Osteoblast (primary cell): Measurements from ENCODE around the gene COA8. TPM values are rescaled to one million over a fixed set of nuclear protein-coding genes. Genes with fewer than 3 reads are reported as not detected.
"Not testable (repeated sequence)": the region's sequence is repeated elsewhere in the genome, so short reads cannot be mapped to it uniquely, and the experiment has no call there.

Source experiments
- DNase-seq: peaks from one replicate; pipeline ENCODE4 v3.0.0; 2011; ENCODE audit warnings: low spot score, mixed read lengths; ENCODE audit not compliant: insufficient read length; ENCODE audit errors: missing footprints
- H2AFZ ChIP-seq: 2 replicates; pipeline ENCODE4 v1.6.0; 2011; ENCODE audit warnings: mild to moderate bottlenecking, low read length
- H3K27ac ChIP-seq: 2 replicates; pipeline ENCODE4 v1.5.1; 2011; ENCODE audit warnings: mild to moderate bottlenecking, low read depth, low read length, moderate library complexity
- H3K27me3 ChIP-seq: 2 replicates; pipeline ENCODE4 v1.6.0; 2012; ENCODE audit warnings: mild to moderate bottlenecking, control low read depth, inconsistent platforms, low read length, moderate library complexity; ENCODE audit not compliant: insufficient read depth
- H3K36me3 ChIP-seq: 2 replicates; pipeline ENCODE4 v1.5.1; 2011; ENCODE audit warnings: mild to moderate bottlenecking, low read length, control low read depth, moderate library complexity; ENCODE audit not compliant: insufficient read depth
- H3K4me1 ChIP-seq: 2 replicates; pipeline ENCODE4 v1.5.1; 2011; ENCODE audit warnings: mild to moderate bottlenecking, low read length, control low read depth, moderate library complexity; ENCODE audit not compliant: insufficient read depth
- H3K4me2 ChIP-seq: 2 replicates; pipeline ENCODE4 v1.6.0; 2011; ENCODE audit warnings: mild to moderate bottlenecking, low read length; ENCODE audit not compliant: insufficient read depth
- H3K4me3 ChIP-seq: fragments of 200-600 bp; sonication (generic); 3 replicates; pipeline ENCODE4 v1.5.1; 2012; ENCODE audit warnings: mild to moderate bottlenecking, low read length, inconsistent platforms; ENCODE audit not compliant: insufficient read depth
- H3K79me2 ChIP-seq: 2 replicates; pipeline ENCODE4 v1.6.0; 2012; ENCODE audit warnings: mild to moderate bottlenecking, low read length, control low read depth, inconsistent platforms; ENCODE audit not compliant: insufficient read depth
- H3K9me3 ChIP-seq: 2 replicates; pipeline ENCODE4 v1.5.1; 2011; ENCODE audit warnings: low read depth, low read length, control low read depth
- H4K20me1 ChIP-seq: 2 replicates; pipeline ENCODE4 v1.6.0; 2012; ENCODE audit warnings: mild to moderate bottlenecking, low read length, control low read depth; ENCODE audit not compliant: insufficient read depth
- total RNA-seq: library from RNA; depleted of rRNA; stranded (reverse); fragments of >200 nt; gene quantifications from 2 replicates; pipeline ENCODE4 v1.2.3, GENCODE V29; 2012
- TF ChIP-seq, protein P1 (sequence below): IDR thresholded peaks from 2 replicates; pipeline ENCODE4 v1.5.1; 2011; ENCODE audit warnings: mild to moderate bottlenecking, low read depth, low read length, moderate library complexity; ENCODE audit errors: extremely low read depth

The COA8 gene
- total RNA-seq, 1 donor, result 24.6 TPM

DNA sequence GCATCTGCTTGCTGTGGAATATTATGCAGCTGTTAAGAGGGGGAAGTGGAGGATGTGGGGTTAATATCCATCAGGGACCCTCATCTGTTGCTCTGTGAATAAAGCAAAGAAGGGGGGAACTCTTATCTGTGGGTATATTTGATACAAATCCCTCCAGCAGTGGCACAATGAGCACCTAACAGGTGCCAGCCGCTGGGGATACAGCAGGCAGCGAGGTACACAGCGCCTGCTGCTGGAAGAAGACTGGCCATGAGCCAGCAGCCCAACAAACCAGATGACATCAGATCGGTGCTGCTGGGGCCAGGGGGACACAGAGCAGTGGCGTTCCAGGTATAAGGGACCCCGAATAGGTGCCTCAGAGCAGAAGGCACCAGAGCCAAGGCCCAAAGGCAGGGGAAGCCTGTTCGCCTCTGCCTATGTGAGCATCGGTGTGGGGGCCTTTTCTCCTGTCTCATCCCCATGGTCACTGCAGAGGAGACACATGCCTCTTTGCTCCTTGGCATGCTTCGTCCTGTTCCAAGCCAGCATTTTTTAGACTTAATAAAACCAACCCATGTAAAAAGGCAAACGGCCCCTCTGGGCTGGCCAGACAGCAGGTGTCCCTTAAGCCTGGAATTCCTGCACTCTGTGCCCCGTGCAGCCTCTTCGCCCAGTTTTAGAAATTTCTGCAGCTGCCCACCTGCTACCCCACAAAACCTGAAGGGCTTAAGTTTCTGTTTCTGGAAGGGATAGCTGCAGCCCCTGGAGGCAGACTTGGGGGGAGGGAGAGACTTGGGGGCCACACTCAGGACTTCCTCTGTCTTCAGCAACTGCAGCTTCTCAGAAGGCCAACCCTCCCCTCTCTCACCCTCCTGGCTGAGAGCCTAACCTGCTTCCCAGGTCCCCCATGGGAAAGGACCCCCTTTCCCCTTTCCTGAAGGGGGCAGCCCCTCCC, 38.5 kb upstream of the COA8 start:
- Histone ChIP-seq H3K4me3 (no peak overlapping the region), H3K4me2 (no peak overlapping the region), H3K79me2 (peaks cover 6% of the 10 kb centered on the region), H3K27ac (no peak overlapping the region), H3K4me1 (peaks cover 37% of the 10 kb centered on the region), H2AFZ (no peak overlapping the region), H3K9me3 (no peaks in the 10 kb centered on the region), H3K36me3 (no peaks in the 10 kb centered on the region), H3K27me3 (peaks cover 28% of the 10 kb centered on the region), H4K20me1 (peaks cover under 1% of the 10 kb centered on the region)
- DNase-seq, result peak; percentile 74
- TF ChIP-seq, protein P1, sequence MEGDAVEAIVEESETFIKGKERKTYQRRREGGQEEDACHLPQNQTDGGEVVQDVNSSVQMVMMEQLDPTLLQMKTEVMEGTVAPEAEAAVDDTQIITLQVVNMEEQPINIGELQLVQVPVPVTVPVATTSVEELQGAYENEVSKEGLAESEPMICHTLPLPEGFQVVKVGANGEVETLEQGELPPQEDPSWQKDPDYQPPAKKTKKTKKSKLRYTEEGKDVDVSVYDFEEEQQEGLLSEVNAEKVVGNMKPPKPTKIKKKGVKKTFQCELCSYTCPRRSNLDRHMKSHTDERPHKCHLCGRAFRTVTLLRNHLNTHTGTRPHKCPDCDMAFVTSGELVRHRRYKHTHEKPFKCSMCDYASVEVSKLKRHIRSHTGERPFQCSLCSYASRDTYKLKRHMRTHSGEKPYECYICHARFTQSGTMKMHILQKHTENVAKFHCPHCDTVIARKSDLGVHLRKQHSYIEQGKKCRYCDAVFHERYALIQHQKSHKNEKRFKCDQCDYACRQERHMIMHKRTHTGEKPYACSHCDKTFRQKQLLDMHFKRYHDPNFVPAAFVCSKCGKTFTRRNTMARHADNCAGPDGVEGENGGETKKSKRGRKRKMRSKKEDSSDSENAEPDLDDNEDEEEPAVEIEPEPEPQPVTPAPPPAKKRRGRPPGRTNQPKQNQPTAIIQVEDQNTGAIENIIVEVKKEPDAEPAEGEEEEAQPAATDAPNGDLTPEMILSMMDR, result no peak

DNA sequence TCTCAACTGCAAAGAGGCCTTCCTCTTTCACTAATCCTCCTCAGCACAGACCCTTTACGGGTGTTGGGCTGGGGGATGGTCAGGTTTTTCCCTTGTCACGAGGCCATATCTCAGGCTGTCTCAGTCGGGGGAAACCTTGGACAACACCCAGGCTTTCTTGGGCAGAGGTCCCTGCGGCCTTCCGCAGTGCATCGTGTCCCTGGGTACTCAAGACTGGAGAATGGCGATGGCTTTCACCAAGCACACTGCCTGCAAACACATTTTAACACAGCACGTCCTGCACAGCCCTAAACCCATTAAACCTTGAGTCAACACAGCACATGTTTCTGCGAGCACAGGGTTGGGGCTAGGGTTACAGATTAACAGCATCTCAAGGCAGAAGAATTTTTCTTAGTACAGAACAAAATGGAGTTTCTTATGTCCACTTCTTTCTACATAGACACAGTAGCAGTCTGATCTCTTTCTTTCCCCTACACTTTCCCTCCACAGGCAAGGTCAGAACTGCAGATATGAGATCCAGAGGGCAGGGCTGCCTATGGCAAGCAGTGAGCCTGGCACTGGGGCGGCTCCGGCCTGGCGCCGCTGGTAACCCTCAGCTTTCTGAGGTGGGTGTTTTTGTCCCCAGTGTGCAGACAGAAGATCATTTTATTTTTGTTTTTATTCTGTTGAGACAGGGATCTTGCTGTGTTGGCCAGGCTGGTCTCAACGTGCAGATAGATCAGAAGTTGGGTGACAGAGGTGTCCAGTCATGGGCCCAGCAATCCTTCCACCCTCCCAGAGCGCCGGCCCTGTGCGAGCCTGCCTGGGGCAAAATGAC, 37.1 kb upstream of the COA8 start:
- H2AFZ ChIP-seq, H3K4me2 ChIP-seq, H3K9me3 ChIP-seq, H3K27ac ChIP-seq, H3K36me3 ChIP-seq, H3K4me3 ChIP-seq, H4K20me1 ChIP-seq: not testable (repeated sequence)
- peaks cover 28% of the 10 kb centered on the region for H3K27me3 ChIP-seq
- H3K79me2 ChIP-seq, result peaks cover 19% of the 10 kb centered on the region
- peak; percentile 51 for DNase-seq
- peaks cover 32% of the 10 kb centered on the region for H3K4me1 ChIP-seq

DNA sequence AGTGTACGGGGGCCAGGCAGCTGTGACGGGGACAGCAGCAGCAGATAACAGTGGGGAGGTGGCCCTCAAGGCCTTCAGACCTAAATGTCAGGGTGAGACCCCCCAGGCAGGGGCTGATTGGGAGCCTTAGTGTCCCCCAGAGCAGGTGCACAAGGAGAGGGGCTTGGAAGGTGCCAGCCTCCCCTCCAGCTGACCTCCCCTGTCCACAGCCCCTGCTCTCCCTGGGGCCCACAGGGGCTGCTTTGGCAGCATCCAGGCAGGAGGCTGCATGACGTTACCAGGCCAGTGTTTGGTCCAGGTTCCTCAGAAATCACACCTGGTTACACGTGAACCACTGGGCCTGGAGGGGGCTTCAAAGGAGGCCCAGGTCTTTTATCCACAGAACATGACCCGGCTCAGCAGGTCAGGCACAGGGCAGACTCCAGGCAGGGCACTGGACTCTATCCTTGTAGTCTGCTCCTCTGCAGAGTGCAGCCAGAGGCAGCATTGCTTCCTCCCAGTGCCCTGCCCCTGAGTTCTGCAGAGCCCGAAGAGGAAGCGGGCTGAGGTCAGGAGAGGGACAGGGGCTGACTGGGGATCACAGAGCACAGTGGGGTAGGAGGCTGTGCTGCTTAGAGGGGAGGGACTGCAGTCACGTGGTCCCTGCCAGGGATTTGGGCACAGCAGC, 36.4 kb upstream of the COA8 start:
- H3K4me3 ChIP-seq, result no peak overlapping the region
- H3K36me3 ChIP-seq, result peaks cover 4% of the 10 kb centered on the region
- peak overlapping the region; percentile 60 for H3K27ac ChIP-seq
- no peak overlapping the region for H3K4me2 ChIP-seq
- H4K20me1 ChIP-seq, result peaks cover 17% of the 10 kb centered on the region
- DNase-seq, result peak; percentile 58
- no peaks in the 10 kb centered on the region for H3K9me3 ChIP-seq
- peaks cover 27% of the 10 kb centered on the region for H3K79me2 ChIP-seq
- H2AFZ ChIP-seq, result no peak overlapping the region
- TF ChIP-seq, protein P1, result no peak
- H3K4me1 ChIP-seq, result peaks cover 29% of the 10 kb centered on the region
- peaks cover 28% of the 10 kb centered on the region for H3K27me3 ChIP-seq

DNA sequence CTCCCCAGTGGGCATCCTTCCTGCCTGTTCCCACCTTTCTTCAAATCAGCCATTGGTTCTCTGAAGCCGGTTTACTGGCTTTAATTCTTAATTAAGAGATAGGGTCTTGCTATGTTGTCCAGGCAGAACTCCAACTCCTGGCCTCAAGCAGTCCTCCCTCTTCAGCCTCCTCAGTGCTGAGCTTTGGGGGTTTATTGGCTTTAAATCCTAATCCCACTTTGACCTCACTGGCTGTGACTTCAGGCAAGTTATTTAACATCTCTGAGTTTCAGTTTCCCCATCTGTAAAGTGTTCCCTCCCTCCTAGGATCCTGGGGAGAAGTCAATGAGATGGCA, 35.9 kb upstream of the COA8 start:
- peaks cover 32% of the 10 kb centered on the region for H3K79me2 ChIP-seq
- no peaks in the 10 kb centered on the region for H3K9me3 ChIP-seq
- H3K36me3 ChIP-seq, result peaks cover 4% of the 10 kb centered on the region
- H3K4me3 ChIP-seq, result no peak overlapping the region
- H3K27ac ChIP-seq, result peak overlapping the region; percentile 60
- H3K4me1 ChIP-seq, result peaks cover 29% of the 10 kb centered on the region
- TF ChIP-seq, protein P1, result no peak
- no peak for DNase-seq
- H2AFZ ChIP-seq, result no peak overlapping the region
- H3K27me3 ChIP-seq, result peaks cover 26% of the 10 kb centered on the region
- peak overlapping the region; percentile 87 for H3K4me2 ChIP-seq
- peaks cover 20% of the 10 kb centered on the region for H4K20me1 ChIP-seq
